Activated CD8-positive, alpha-beta T cell treated with anti-CD3 and anti-CD28 coated beads for 36 hours (primary cell): ENCODE results near the gene CCNJL. TPM values are rescaled to one million over a fixed set of nuclear protein-coding genes. Genes with fewer than 3 reads are reported as not detected.

Experiments
- ATAC-seq: fragments of 200-7000 bp; cut with Tn5 transposase; one replicate; pipeline ENCODE4 v1.10.0; 2021; ENCODE audit warnings: mild to moderate bottlenecking, moderate library complexity
- CTCF ChIA-PET: fragments of 350-600 bp; sonication (Branson Sonifier 250); formaldehyde crosslinking; loops from one replicate; lab custom pipeline; 2021; ENCODE audit warnings: antibody characterized with exemption; lab: Charles Lee
- POLR2A ChIA-PET: fragments of 350-600 bp; sonication (Branson Sonifier 250); formaldehyde crosslinking; loops from one replicate; lab custom pipeline; 2021; ENCODE audit warnings: antibody characterized with exemption; lab: Charles Lee
- DNase-seq: peaks from one replicate; pipeline ENCODE4 v3.0.0-alpha.2; 2020
- H3K27ac Mint-ChIP-seq: one replicate; pipeline ENCODE4 v1.8.0; 2021; ENCODE audit warnings: mild to moderate bottlenecking, mixed read lengths
- H3K27me3 Mint-ChIP-seq: one replicate; pipeline ENCODE4 v1.8.0; 2021; ENCODE audit warnings: mixed read lengths
- H3K36me3 Mint-ChIP-seq: one replicate; pipeline ENCODE4 v1.8.0; 2021; ENCODE audit warnings: low read depth, mixed read lengths
- H3K4me1 Mint-ChIP-seq: one replicate; pipeline ENCODE4 v1.8.0; 2021; ENCODE audit warnings: low read depth, mixed read lengths
- H3K4me3 Mint-ChIP-seq: one replicate; pipeline ENCODE4 v1.8.0; 2021; ENCODE audit warnings: mild to moderate bottlenecking, moderate library complexity, mixed read lengths
- H3K9me3 Mint-ChIP-seq: one replicate; pipeline ENCODE4 v1.8.0; 2021; ENCODE audit warnings: mixed read lengths
- CTCF ChIP-seq: fragments of 200-600 bp; IDR thresholded peaks from one replicate; pipeline ENCODE4 v1.8.0; 2022; ENCODE audit warnings: antibody characterized with exemption, mild to moderate bottlenecking
- intact Hi-C: fragments of 100-400 bp; cut with micrococcal nuclease; formaldehyde crosslinking; loops from one replicate; pipeline ENCODE4 v1.10.0; 2022
- total RNA-seq, 2 experiments: library from RNA; stranded (reverse); gene quantifications; one replicate each; pipeline ENCODE4 v1.2.3, GENCODE V29; 2021

Gene CCNJL
- total RNA-seq, 2 experiments from 2014 or later, result not detected

- ATAC-seq (no peak), DNase-seq (no peak)
- CTCF ChIA-PET, result no interaction called here
- no peaks in the 10 kb centered on the region for H3K36me3 Mint-ChIP-seq
- TF ChIP-seq CTCF, result no peak
- no peaks in the 10 kb centered on the region for H3K27me3 Mint-ChIP-seq
- POLR2A ChIA-PET, result no interaction called here
- H3K27ac Mint-ChIP-seq, result no peak overlapping the region
- no peaks in the 10 kb centered on the region for H3K9me3 Mint-ChIP-seq
- H3K4me1 Mint-ChIP-seq, result no peaks in the 10 kb centered on the region
- intact Hi-C loops, result no loop called here
- H3K4me3 Mint-ChIP-seq, result no peak overlapping the region
Measured at GRCh38 chr5:160262151-160263074, 50.0 kb downstream of the CCNJL start.

DNA sequence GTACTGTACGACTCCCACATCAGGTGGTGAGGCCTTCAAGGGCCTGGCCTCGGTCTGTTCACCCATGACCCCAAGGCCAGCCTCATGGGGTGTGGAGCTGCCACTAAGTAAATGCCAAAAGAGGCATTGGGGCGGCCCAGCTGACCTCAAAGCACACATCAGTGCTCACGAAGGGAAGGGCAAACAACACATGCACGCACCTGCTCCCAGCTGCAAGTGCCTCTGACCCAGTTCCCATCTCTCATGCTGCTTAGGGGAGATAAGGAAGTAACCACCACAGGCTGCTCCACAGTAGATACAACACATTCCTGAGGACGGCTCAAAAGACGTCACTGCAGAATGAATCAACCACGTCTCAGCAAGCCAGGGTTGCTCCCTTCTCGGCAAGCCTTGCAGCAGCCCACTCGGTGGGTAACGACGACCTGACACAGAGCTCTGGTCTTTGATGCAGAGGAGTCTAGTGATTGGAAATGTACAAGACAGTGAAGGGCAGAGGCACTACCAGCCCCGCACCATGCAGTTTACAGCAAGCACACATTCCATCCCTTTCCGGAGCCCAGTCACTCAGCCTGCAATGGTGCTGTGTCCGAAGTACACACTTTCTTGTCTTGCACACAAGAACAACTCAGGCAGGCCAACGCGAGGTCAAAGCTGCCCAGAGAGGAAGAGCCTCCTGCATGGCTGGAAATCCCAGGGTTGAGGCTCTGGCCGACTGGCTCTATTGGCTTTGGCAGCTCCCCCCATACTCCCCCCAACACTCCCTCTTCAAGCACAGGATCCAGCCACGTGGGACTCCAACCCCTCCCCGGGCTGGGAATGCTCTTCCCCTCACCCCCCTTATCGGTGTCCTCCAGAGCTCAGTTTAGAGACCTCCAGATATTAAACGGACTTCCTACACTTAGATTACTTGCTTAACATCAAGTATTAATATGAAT is 51.2 kb downstream of the CCNJL start:
- ChIA-PET CTCF (interaction anchor here (1.2 kb wide), 1 partner anchor 11 kb away, joined by 3 read pairs; no protein-coding TSS in a partner anchor), POLR2A (no interaction called here)
- TF ChIP-seq CTCF, result no peak
- ATAC-seq (no peak), DNase-seq (no peak)
- H3K4me3 Mint-ChIP-seq, result no peak overlapping the region
- H3K27me3 Mint-ChIP-seq, result no peaks in the 10 kb centered on the region
- H3K27ac Mint-ChIP-seq, result no peak overlapping the region
- H3K4me1 Mint-ChIP-seq, result no peaks in the 10 kb centered on the region
- H3K36me3 Mint-ChIP-seq, result no peaks in the 10 kb centered on the region
- intact Hi-C loops, result no loop called here
- H3K9me3 Mint-ChIP-seq, result no peaks in the 10 kb centered on the region

DNA sequence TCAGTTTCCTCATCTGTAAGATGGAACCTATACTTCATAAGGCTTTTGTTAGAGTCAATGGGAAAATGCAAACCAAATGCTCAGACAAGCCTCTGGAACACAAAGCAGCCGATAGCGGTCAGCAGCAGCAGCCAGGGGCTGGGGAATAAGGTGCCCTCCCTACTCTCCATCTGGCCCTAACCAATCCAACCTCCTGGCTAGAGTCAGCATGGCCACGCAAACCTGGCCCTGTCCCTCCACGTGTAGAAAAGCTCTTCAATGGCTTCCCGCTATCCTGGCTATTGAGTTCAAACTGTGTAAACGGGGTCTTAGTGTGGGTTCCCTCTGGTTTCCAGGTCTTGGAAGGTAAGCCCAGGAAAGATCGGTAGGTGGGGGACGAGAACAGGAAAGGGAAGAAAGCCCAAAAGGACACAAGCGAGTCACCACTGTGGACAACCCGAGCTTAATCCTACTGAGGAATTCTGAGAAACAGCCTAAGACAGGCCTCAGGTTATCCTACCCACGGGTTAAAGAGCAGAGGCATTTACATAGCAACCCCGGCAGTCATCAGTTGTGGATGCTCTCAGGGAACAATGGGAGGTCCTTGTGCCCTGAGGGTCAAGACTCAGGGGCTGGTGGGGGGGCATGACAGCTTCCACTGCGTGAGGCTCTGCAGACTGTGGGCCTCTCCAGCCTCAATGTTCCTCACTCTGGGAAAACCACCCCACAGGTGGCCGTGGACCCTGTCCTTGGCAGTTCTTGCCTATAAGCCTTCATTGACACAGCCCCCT is 52.2 kb downstream of the CCNJL start:
- ChIA-PET CTCF (interaction anchor here (1.2 kb wide), 1 partner anchor 10 kb away, joined by 3 read pairs; no protein-coding TSS in a partner anchor), POLR2A (no interaction called here)
- intact Hi-C loops, result no loop called here
- H3K27me3 Mint-ChIP-seq, result no peaks in the 10 kb centered on the region
- no peak for TF ChIP-seq CTCF
- no peak for DNase-seq
- no peak for ATAC-seq
- H3K36me3 Mint-ChIP-seq, result no peaks in the 10 kb centered on the region
- no peak overlapping the region for H3K27ac Mint-ChIP-seq
- no peaks in the 10 kb centered on the region for H3K9me3 Mint-ChIP-seq
- H3K4me1 Mint-ChIP-seq, result no peaks in the 10 kb centered on the region
- H3K4me3 Mint-ChIP-seq, result no peak overlapping the region

GRCh38 chr5:160259341-160259740 is 53.0 kb downstream of the CCNJL start:
- Mint-ChIP-seq H3K9me3 (no peaks in the 10 kb centered on the region), H3K4me1 (no peaks in the 10 kb centered on the region), H3K27ac (no peak overlapping the region), H3K27me3 (no peaks in the 10 kb centered on the region), H3K36me3 (no peaks in the 10 kb centered on the region), H3K4me3 (no peak overlapping the region)
- ChIA-PET POLR2A (no interaction called here), CTCF (no interaction called here)
- intact Hi-C loops, result no loop called here
- no peak for TF ChIP-seq CTCF
- ATAC-seq, result no peak
- no peak for DNase-seq
